SIG-M5 treated with dmso at 0.1 percent for 504 hours (cell line): ENCODE results near the gene SH3RF3.

Source experiments
- DNase-seq: peaks from one replicate; lab custom pipeline; 2025; ENCODE audit not compliant: unreplicated experiment; lab: John Stamatoyannopoulos, UW

The SH3RF3 gene

DNA sequence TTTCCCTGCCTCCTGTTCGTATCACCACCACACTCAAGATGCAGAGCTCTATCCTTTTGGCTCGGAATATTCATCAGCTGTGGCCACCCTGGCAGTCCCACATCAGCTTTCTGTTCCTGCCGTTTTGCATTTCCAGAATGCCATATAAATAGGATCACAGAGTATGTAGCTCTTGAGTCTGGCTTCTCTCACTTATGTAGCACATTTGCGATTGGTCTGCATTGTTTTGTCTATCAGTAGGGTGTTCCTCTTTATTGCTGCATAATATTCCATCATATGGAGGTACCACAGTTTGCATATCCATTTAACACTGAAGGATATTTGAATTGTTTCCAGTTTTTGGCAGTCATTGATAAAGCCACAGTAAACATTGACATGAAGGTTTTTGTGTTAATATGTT, 104.6 kb downstream of the SH3RF3 start:
- no peak for DNase-seq

DNA sequence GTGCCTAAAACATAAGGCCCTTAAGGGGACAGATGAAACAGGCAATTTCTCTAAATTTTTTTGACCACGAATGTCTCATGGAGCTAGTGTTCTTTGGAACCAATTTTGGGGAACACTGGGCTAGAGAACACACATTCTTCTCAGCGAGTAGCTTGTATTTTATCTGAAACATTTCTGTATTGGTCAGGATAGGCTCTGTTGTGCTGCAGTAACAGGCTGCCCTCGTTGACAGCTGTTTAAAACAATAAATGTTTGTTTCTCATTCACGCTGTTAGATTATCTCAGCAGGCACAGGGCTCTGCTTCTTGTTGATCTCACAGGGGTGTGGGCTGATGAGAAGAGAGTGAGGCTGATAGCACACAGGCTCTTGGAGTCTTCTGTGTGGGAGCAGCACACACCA, 105.3 kb downstream of the SH3RF3 start:
- no peak for DNase-seq

DNA sequence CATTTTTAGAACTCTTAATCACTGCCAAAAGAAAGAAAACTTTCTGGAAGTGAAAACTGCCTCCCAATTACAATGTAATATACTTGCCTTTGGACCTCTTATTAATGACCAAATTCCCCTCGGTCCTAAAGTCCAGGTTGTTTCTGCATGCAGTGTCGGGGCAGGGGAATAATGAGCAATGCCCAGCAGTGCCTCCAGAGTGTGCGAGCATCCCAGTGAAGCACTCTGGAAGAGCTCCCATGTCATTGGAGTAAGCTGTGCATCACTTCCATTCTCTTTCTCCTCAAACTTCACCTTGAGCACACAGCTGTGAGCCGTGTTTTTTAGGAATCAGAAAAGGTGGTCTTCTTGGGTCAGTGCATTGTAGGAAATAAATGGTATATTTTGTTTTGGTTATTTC, 107.1 kb downstream of the SH3RF3 start:
- DNase-seq = no peak

DNA sequence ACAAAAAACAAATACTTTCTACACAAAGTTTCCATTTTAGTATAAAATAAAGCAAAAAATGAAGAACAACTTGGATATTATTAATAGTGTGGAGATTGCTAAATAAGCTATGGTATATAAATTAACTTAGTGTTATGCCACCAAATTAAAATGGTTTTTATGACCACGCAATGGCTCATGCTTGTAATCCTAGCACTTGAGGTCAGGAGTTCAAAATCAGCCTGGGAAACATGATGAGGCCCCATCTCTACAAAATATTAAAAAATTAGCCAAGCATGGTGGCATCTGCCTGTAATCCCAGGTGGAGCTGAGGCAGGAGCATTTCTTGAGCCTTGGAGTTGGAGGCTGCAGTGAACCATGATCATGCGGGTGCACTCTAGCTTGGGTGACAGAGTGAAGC, 108.8 kb downstream of the SH3RF3 start:
- no peak for DNase-seq

DNA sequence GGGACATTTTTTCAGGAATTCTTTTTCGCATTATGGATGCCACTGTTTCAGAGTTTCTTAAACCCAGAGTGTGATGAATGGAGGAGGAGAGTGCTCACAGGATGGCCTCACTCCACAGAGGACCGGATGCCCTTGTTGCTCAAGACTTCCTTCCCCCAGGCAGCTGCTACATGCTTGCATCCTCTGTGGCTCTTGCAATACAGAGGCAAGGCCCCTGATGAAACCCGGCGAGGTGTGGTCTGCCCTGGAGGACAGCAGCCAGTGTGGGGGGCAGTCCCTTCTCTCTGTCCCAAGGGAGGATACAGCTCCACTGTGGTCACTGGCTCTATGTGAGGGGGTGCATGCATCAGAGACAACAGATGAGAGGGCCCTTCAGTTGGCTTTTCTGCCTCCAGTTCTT, 109.6 kb downstream of the SH3RF3 start:
- DNase-seq = peak; percentile 95

DNA sequence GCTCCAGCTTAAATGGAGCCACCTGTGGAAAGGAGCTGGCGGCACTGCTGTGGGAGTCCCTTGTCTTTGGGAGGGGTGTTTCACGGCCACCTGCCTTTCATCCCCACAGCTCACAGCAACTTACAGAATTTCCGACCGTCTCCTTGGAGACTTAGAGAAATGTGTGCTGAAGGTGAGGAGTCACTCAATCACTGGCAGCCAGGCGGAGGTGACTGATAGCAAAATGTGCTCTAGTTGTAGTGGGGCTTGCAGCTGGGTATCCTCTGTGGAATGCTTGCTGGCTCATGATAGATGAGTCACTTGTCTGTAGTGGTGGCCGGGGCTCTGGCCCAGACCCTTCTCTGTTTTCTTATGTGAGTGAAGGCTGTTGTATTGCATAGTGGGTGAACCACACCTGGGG, 110.7 kb downstream of the SH3RF3 start:
- no peak for DNase-seq

DNA sequence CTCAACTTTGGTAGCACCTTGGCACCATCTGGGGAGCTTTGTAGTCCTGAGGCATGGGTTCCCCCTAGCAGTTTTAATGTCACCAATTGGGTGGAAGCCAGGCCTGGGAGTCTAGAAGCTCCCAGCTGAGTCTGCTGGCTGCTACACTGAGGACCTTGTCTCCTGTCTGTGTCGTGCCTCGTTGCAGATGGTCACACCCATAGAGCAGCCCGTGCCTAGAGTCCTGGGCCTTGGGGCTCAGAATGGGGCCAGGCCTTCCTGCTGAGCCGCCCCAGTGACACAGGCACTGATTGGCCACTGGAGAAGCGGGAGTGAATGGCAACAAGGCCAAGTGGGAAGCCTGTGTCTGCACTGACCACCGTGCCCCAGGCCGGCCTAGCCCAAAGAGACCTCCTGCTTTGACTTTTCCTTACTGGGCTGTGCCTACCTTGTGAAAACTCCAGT, 113.2 kb downstream of the SH3RF3 start:
- DNase-seq = no peak

DNA sequence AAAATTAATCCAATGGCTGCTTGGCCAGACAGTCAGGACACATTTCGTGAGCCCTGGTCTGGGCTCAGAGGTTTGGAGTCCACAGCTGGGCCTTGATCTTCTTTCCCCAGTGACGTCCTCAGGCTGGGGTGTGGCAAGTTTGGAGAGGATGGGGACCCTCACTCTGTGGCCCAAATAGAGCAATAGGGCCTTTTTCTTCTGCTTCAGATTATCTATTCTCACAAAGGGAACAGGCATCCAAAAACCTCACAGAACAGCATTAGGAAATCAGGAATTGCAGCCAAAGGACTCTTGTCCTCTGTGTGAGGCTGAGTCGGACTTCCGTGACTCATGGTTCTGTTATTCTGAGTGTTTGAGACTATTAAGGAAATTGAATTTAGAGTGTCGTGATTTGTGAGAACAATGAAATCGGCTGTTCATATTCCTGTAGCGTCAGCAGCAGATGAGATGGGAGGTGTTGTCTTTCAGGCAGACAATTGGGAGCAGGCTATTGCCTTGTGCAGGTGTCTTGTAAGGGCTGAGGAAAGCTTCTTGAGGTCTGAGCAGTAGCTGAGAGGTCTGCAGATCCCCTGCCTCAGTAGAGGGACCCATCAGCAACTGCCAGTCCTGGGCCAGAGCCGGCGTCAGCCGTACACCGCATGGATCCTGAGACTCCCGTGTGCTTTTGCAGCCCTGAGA, 113.8 kb downstream of the SH3RF3 start:
- DNase-seq = no peak

DNA sequence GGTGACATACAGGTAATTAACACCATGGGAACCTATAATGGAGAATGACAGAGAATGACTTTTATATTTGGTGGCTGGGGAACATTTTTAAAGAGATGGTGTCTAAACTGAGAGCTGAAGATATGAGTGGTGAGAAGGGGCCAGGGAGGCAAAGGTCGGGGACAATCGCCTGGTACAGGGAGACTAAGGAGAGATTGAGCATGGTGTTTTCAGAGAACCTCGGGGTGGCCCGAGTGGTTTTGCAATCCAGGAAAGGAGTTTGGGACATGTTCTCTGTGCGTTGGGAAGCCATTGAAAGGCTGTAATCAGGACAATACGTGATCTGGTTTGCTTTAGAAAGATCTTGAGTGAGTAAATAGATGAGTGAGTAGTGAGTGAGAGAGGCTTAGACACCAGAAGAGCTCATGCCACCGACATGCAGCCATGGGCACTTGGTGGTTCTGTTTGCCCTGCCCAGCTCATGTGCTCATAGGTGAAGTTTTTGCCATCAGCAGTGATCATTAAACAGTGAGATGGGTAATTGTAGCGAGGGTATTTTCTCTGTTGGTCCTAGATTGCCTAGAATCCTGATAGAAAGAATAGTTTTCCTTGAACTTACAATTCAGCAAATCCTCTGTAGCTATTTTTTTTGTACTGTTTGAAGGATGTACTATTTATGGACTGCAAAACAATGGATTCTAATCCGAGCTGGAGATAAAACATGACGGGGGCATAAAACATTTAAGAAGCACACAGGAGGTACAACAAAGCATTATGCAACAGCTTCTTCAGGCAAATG, 114.7 kb downstream of the SH3RF3 start:
- no peak for DNase-seq

DNA sequence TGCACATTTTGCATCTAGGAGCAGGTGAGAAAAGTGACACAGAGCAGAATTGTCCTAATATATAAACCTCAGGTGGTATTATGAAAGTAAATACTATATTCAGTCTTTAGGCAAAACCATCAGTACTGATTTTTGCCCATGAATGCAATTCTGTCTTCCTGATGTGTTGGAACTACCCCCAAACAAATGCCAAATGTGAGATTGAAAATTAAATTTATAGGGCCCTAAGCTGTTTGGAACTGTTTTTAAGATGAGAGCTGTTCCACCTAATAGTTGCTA, 115.2 kb downstream of the SH3RF3 start:
- no peak for DNase-seq

DNA sequence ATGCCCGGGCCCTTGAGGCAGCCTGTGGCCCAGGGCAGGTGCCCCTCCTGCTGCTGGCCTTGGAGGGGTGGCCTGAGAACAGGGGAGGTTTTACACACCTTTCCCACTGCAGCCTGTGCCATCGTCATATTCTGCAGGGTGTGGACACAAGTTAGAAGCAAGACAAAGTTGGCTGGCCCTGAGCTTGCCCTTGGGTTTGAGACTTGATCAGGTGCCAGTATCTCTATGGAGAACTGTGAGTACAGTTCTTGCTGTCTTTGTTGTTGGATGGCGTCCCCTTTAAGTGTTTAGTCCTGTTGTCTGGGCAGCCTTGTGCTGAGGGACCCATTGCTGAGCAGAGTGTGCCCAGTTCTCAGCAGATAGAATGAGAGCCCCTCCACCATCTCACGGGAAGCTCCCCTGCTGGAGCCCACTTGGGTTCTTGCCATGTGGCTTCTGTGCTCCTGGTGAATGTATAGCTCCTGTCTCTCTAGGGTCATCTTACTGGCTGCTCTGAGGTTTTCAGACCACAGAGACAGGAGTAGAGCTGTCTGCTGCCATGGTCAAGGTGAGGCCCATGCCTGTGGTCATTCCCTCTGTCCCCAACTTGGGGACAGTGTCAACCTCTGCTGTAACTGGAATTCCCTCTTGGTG, 115.9 kb downstream of the SH3RF3 start:
- no peak for DNase-seq

DNA sequence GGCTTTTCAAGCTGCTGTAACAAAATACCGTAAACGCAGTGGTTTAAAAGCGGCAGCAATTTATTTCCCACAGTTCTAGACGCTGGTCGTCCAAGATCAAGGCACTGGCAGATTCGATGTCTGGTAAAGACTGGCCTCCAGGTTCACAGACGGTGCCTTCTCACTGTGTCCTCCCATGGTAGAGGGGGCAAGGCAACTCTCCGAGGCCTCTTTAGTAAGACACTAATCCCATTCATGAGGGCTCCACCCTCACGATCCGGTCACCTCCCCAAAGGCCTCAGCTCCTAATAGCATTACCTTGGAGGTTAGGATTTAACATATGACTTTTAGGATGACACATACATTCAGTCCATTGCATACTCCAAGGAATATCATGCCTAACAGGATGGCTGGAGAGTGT, 117.2 kb downstream of the SH3RF3 start:
- DNase-seq = no peak

DNA sequence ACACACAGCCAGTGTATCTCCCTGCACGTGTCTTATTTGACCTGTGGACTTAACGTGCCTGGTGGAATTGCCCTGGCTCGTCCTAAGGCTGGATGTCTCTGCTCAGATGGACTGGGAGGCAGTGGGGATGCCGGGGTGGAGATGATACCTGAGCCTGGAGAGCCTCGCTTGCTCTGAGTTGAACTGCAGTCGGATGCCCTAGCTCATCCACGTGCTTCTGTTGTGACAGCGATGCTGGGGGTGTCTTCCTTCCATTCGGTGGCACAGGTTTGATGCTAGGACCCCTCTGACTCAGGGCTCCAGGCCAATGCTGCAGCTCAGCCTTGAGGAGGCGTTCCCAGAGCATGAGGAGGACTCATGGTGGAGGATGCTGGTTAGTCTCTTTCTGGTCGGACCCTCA, 117.6 kb downstream of the SH3RF3 start:
- DNase-seq = no peak

DNA sequence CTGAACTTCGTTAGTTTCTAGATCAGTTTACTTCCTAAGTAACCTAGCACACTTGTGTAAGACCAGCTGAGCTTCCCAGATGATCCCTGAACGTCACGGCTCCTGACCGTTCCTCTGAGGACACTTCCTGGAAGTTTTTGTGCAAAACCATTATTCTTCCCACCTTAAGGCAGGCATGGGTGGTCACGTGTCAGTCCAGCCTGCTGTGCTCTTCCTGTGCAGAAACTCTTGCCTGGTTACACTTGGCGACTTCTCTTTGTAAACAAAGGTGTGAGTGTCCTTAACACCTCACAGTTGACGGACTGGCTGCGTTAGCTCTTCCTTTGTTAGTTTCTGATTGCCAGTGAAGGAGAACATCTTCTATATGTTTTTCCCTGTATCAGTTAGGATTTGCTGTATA, 118.3 kb downstream of the SH3RF3 start:
- no peak for DNase-seq

DNA sequence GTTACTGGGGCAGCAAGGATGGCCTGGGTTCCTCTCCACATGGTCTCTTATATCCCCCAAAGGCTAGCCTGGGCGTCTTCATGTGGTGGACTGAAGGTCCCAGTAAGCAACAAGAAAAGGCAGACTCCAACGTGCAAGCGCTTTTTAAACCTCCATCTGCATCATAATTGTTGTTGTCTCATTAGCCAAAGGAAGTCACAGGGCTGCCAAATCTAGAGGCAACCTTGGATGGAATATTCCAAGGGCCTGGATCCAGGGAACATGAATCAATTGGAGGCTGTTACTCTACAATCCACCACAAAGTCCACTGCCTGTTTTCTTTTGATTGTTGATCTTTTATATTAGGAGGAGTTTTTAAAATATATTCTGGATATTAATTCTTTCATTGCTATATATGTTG, 118.8 kb downstream of the SH3RF3 start:
- no peak for DNase-seq

DNA sequence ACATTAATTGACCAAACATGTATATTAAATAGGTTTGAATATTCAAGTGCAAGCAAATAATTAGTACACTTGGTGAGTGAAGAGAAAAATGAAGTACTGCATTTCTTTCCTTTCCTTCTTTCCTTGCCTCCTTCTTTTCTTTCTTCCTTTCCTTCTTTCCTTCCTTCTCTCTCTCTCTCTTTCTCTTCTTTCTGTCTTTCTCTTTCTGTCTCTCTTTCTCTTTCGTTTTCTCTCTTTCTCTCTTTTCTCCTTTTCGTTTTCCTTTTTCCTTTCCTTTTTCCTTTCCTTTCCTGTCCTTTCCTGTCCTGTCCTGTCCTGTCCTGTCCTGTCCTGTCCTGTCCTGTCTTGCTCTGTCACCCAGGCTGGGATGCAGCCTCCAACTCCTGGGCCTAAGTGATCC, 119.6 kb downstream of the SH3RF3 start:
- no peak for DNase-seq

DNA sequence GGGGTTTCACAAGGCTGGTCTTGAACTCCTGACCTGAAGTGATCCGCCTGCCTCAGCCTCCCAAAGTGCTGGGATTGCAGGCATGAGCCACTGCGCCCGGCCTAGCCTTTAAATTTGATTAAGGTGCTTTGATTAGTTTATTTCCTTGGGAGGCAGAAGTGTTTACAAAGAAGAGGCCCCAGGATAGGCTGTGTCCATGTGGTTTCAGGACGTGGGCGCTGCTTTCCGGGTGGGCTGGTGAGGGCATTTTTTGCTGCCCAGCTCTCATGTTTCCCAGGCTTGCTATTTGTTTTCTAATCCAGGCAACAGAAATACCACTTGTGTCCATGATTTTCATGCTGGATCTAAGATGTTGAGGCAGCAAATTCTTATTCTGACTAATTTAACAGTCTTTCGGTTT, 124.2 kb downstream of the SH3RF3 start:
- DNase-seq = no peak

DNA sequence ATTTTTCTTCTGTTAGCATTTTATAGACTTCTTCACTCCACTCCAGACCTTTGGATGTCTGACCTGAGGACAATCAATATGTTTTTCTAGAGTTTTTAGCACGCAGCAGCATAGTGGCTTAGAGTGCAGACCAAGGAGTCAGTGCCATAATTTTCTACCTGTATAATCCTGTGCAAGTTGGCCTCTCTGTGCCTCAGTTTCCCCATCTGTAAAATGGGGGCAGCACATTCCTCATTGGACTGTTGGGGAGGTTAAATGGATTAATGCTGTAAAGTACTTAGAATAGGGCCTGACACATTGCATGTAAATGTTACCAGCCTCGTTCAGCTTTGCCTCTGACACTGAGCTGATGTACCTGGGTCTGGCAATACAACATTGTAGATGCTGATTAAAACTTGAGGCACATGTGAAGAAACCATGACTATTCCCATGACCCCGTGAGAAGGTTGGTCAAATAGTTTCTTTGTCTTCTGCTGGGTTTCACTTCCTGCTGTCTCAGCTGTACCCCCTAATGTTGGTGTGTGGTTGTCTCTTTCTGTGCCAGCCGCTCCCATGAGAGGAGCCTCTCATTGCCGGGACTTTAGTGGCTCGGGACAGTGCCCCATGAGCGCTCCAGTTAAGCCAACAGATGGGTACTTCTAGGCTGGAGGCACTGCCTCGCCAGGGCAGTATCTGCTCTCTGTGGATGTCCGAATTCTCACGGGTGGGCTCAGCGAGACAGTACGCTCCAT, 125.3 kb downstream of the SH3RF3 start:
- peak; percentile 47 for DNase-seq

DNA sequence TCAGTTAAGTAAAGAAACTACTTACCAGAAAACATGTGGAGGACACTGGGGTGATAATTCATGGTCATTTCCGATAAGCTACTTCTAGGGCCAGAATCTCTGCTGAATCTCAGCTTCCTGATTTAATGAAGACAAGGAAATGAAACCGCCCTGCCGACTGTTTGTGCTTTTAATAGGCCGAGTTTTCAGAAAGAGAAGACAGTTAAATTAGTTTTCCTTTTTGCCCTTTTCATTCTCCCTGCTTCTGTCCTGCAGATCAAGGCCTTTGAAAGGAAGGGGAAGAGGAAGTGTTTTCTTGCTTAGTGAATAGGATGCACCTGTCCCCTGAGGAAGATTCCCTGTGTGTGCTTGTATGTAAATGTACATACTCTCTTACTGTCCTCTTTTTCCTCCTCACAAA, 126.6 kb downstream of the SH3RF3 start:
- peak; percentile 16 for DNase-seq

DNA sequence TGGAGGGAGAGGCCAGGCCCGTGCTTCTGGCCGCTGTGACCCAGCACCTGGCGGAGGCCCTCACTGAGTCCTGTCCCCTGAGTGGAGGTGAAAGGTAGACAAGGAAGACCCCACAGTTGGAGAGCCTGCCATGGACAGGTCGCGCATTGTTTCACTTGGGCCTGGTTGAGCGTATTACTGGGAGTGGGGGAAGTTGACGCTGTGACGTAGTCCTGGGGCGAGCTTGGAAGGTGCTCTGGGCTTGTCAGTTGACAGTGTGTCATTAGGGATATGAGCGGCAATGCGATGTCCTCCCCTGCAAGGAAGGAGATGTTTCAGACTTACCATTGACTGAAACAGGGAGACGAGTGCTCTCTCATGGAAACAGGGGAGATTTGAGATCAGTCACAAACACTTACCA, 127.1 kb downstream of the SH3RF3 start:
- DNase-seq = no peak

DNA sequence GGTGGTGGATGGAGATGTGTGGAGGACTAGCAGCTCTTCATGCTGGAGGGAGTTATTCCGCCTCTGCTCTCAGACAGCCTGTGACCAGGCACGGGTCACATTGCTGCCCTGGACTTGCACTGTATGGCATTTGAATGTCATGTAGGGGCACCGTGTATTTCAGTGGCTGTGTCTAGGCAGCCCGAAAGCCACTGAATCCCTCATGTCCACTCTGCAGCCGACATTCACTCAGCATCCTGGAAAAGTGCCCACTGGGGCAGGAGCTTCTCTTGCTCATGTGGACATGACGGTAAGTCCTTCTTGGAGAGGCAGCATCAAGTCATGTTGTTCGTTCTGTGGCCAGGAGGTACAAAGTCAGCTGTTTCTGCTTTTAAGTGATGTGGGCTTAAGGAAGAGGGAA, 127.9 kb downstream of the SH3RF3 start:
- no peak for DNase-seq

DNA sequence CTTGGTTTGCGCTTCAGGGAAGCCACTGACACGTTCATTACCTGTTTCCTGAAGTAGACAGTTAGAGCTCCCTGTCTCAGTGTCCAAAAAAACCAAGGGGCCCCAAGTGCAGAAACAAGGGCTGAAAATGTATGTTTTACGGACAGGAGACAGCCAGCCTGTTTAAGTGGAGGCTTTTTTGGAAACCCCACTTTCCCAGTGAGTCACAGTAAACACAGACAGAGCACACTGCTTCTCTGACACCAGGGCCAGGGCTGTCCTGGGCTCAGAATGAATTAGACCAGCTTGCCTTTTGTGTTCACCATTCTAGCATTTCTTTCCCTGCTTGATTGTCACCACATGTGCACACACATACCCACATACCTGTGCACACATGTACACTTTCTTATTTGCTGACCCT, 128.6 kb downstream of the SH3RF3 start:
- no peak for DNase-seq
